K562 (cell line): ENCODE data around the gene WDR55.

Experiments used
- ADNP ChIP-seq: fragments of 200-800 bp; sonication (Bioruptor generic); IDR thresholded peaks from 2 replicates; pipeline ENCODE4 v1.6.1; 2016; ENCODE audit warnings: missing genetic modification characterization, missing compliant biosample characterization
- CTCF ChIP-seq, 3 experiments: IDR thresholded peaks in 2 of 3; conservative IDR thresholded peaks in 1 of 3; 2 replicates each; pipeline ENCODE4 v1.5.1; 2011 to 2012; ENCODE audit warnings: low read length in 3 of 3, mild to moderate bottlenecking in 3 of 3, control low read depth in 2 of 3, improper control_type of control experiment in 1 of 3, inconsistent platforms in 1 of 3, low read depth in 1 of 3, mixed read lengths in 1 of 3, moderate library complexity in 1 of 3; ENCODE audit not compliant: insufficient read depth in 2 of 3
- FOXK2 ChIP-seq, 2 experiments: fragments of 450-650 bp; IDR thresholded peaks in 1 of 2; conservative IDR thresholded peaks in 1 of 2; 2 replicates each; pipeline ENCODE4 v1.6.1; 2016; ENCODE audit warnings: low read depth in 2 of 2, mild to moderate bottlenecking in 1 of 2
- MEF2A ChIP-seq: IDR thresholded peaks from 2 replicates; pipeline ENCODE4 v1.6.1; 2011; ENCODE audit warnings: low read depth, mild to moderate bottlenecking, low read length, moderate library complexity; ENCODE audit not compliant: control insufficient read depth
- NFE2 ChIP-seq: IDR thresholded peaks from 2 replicates; pipeline ENCODE4 v1.6.1; 2014; ENCODE audit warnings: antibody characterized with exemption, low read depth
- RAD21 ChIP-seq, 2 experiments: fragments of 250-450 bp in 1 of 2; fragments of 450-650 bp in 1 of 2; sonication (Bioruptor Pico) in 1 of 2; formaldehyde crosslinking in 1 of 2; IDR thresholded peaks in 1 of 2; conservative IDR thresholded peaks in 1 of 2; 2 replicates each; pipeline versions ENCODE4 v1.4.0 to v1.8.0; 2020 to 2022; ENCODE audit warnings: mild to moderate bottlenecking in 2 of 2, moderate library complexity in 1 of 2
- RCOR1 ChIP-seq, 2 experiments: IDR thresholded peaks; 2 replicates each; pipeline ENCODE4 v1.6.1; 2012; ENCODE audit warnings: low read depth in 2 of 2, low read length in 2 of 2, borderline replicate concordance in 1 of 2, improper control_type of control experiment in 1 of 2
- TBL1XR1 ChIP-seq, 2 experiments: IDR thresholded peaks; 2 replicates each; pipeline ENCODE4 v1.6.1; 2012; ENCODE audit warnings: improper control_type of control experiment in 2 of 2, low read length in 2 of 2, mild to moderate bottlenecking in 1 of 2
- ZBTB11 ChIP-seq, 3 experiments: fragments of 200-800 bp in 1 of 3; fragments of 250-450 bp in 1 of 3; fragments of 450-650 bp in 1 of 3; sonication (Bioruptor Pico) in 1 of 3; sonication (Bioruptor generic) in 1 of 3; formaldehyde crosslinking in 1 of 3; IDR thresholded peaks; 2 replicates each; pipeline versions ENCODE4 v1.6.1 to v1.8.0; 2016 to 2022; ENCODE audit warnings: mild to moderate bottlenecking in 2 of 3, missing genetic modification characterization in 2 of 3, missing compliant biosample characterization in 1 of 3, moderate library complexity in 1 of 3

- no peak for TF ChIP-seq RCOR1 (IDR thresholded peaks at IDR 0.05; ENCODE audit: borderline replicate concordance in 1 of 2, low read depth in 2 of 2, low read length in 2 of 2)
- no peak for TF ChIP-seq ADNP (tag)
- no peak for TF ChIP-seq FOXK2 (conservative IDR thresholded peaks at IDR 0.05 in 1 of 2, IDR thresholded peaks at IDR 0.05 in 1 of 2; ENCODE audit: low read depth in 2 of 2)
- no peak for TF ChIP-seq CTCF (IDR thresholded peaks at IDR 0.05 in 2 of 3, conservative IDR thresholded peaks at IDR 0.05 in 1 of 3; ENCODE audit: insufficient read depth in 2 of 3, low read depth in 1 of 3, low read length in 3 of 3)
- no peak for TF ChIP-seq NFE2
- no peak for TF ChIP-seq ZBTB11 (CRISPR knock-in tag; IDR thresholded peaks at IDR 0.05)
- no peak for TF ChIP-seq RAD21 (CRISPR knock-in tag; conservative IDR thresholded peaks at IDR 0.05 in 1 of 2, IDR thresholded peaks at IDR 0.05 in 1 of 2)
- TF ChIP-seq MEF2A = no peak
- TF ChIP-seq TBL1XR1 (IDR thresholded peaks at IDR 0.05; ENCODE audit: low read length in 2 of 2) = no peak
Observed at GRCh38 chr5:140630292-140631035, 34.2 kb upstream of the WDR55 start.
